GM18873 (cell line): Measurements from ENCODE around the gene NLGN2.

Experiments
- ATAC-seq: cut with Tn5 transposase; IDR thresholded peaks from one replicate; pipeline ENCODE4 v1.9.1; 2021; ENCODE audit warnings: mild to moderate bottlenecking, moderate library complexity, moderate number of reproducible peaks; ENCODE audit not compliant: unreplicated experiment, low FRiP score

NLGN2 gene

DNA sequence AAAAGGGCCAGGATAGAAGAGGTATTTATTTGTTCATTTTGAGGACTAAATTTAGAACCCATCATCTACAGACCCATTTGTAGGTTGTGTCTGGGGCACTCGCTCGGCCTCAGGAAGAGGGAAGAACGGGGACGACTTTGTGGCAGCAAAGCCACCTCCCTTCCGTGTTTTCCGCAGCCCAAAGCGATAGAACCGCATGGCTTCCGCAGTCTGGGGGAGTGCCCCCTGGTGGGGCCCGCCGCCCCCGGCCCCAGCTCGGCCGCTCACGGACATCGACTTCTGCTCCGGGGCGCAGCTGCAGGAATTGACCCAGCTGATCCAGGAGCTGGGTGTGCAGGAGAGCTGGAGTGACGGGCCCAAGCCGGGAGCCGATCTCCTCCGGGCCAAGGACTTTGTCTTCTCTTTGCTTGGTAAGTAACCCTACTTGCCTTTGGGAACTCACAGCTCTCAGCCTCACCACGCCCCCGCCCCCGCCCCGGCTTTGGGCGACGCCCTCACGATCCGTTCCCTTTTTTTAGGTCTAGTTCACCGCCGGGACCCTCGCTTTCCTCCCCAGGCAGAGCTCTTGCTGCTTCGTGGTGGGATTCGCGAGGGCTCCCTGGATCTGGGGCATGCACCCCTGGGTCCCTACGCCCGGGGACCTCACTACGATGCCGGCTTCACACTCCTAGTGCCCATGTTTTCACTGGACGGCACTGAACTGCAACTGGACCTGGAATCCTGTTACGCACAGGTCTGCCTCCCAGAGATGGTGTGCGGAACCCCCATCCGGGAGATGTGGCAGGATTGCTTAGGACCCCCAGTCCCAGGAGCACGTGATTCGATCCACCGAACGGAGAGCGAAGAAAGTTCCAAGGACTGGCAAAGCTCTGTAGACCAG is 28.3 kb downstream of the NLGN2 start:
- no peak for ATAC-seq

DNA sequence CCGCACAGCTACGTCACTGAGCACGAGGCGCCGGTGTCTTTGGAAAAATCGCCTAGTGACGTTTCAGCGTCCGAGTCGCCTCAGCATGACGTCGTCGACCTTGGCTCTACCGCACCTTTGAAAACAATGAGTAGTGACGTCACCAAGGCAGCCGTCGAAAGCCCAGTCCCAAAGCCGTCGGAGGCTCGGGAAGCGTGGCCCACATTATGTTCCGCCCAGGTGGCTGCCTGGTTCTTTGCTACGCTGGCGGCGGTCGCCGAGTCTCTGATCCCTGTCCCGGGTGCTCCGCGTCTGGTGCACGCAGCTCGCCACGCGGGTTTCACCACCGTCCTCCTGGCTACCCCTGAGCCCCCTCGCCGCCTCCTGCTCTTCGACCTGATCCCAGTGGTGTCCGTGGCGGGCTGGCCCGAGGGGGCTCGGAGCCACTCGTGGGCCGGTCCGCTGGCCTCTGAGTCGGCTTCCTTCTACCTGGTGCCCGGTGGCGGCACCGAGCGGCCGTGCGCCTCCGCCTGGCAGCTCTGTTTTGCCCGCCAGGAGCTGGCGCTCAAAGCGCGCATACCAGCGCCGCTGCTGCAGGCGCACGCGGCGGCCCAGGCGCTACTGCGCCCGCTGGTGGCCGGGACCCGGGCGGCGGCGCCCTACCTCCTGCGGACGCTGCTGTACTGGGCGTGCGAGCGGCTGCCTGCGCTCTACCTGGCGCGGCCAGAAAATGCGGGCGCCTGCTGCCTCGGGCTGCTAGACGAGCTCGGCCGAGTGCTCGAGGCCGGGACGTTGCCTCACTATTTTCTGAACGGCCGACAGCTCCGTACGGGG is 29.1 kb downstream of the NLGN2 start:
- ATAC-seq: no peak

DNA sequence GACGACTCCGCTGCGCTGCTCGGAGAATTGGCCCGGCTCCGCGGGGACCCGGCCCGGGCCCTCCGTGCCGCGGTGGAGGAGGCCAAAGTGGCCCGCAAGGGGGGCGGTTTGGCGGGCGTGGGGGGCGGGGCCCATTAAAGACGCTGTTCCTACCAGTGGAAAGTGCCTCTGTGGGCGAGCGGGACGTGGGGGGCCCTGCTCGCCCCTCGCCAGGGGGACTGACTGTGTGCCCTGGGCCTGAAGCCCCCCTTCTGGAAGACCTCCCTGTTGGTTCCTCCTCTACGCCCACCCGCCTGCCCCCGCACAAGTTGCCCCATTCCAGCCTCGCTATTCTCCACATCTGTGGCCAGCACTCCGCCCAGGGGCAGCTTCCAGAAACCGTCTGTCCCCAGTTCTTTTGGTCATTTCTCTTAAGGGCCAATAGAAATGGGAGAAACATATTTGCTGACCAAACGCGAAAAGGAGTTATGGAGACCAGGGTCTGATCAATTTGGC is 29.8 kb downstream of the NLGN2 start:
- ATAC-seq: no peak

DNA sequence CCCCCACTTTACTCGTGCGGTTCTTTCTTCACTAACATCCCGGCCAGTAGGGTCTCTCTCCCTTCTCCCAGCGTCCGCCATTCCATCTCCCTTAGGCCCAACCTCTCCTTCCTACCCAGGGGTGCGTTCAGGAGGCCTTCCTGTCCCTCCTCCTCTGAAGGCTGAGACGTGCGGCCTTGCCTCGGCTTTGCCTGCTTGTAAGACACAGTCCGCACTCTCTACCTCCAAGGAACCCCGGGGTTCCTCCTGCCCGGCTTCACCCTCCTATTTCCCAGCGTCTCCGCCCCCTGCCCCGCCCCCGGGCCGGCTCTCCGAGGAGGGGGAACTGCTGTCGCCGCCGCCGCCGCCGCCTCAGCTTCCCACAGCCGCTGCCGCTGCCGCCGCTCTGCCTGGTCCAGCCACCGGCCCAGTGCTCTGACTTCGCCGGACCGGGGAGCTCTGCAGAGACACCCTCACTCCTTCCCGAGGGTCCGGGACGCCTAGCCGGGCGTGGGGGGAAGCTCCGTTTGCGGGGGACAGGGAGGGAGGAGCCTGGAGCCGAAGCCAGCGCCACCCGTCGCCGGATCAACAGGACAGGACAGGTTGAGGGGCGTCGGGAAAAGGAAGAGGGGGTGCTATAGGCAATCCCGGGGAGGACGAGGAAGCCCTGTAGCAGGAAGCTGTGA is 30.4 kb downstream of the NLGN2 start:
- ATAC-seq: no peak

DNA sequence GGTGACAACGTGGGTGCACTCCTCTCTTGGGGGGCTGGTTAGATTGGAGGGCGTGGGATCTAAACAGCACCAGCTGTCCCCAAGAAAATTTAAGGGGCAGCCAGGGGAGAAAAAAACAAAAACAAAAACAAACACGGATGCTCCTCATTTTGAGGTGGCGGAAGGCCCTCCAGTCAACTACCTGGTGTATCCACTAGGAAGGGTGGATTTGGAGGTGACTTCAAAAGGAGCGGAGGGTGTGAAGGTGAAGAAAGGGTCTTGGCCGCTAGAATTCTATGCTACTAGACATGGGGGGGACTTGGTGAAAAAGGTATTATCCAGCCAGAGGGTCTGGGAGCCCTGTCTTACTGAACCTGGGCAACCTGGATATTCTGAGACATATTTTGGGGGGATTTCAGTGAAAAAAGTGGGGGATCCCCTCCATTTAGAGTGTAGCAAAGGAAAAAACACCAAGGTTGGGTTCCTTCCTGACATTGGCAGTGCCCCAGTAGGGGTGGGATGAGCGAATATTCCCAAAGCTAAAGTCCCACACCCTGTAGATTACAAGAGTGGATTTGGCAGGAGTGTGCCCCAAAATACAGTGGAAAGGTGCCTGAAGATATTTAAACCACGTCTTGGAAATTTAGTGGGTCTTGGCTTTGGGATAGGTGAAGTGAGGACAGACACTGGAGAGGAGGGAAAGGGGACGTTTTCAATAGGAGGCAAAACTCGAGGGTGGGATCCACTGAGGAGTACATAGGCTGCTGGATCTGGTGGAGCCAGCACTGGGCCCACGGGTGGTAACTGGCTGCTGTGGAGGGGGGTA is 31.2 kb downstream of the NLGN2 start:
- no peak for ATAC-seq

DNA sequence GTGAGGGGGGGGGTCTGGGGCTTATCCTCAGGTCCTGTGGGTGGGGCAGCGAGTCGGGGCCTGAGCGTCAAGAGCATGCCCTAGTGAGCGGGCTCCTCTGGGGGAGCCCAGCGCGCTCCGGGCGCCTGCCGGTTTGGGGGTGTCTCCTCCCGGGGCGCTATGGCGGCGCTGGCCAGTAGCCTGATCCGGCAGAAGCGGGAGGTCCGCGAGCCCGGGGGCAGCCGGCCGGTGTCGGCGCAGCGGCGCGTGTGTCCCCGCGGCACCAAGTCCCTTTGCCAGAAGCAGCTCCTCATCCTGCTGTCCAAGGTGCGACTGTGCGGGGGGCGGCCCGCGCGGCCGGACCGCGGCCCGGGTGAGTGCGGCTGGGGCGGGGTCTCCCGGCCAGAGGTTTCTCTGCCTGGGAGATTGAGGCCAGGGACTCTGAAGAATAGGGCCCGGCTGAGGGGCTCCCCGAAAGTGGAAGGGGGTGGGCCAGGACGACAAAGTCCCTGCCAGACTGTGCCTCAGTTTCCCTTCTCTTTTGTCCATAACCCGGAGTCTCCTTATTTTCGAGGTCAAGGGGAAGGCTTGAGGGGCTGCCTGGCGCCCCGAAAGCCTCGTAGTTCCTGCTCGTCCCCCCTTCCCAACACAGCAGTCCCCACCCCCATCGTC is 31.9 kb downstream of the NLGN2 start, which contains the start of gene FGF11:
Gene FGF11 (plus strand): TSS at position 51 of the 651 bp plus-strand sequence. CDS start 109 bp downstream, at position 160.
- no peak for ATAC-seq

DNA sequence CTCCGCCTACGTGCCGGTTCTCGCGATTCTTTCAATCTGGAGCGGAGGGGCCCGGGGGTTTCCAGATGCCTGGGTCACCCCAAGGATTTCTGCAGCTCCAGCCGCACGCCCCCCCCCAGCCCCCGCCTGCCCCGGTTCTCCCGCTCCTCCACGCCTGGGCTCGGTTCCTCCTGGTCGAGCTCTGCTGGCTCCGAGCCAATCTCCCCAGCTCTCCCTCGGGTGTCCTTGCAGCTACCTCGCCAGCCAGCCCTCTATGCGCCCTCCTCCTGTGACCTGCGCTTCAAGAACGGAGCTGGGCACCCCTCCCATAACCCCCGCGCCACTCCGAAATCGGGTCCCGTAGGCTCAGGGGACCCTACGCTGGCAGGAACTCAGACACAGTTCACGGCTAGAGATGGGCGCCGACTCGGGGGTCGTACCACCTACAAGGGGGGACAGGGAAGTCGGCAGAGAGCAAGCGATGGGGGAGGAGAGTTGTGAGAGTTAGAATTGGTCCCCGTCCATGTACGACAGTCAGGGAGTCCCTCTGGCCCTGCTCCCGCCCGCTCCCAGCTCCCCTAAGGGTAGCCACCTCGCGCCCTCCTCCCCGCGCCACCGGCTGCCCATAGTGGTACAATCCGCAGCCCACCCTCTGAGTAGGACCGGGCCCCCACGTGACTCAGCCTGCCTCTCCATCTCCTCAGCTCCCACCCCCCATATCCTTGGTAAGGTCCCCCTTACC is 32.6 kb downstream of the NLGN2 start:
- no peak for ATAC-seq

DNA sequence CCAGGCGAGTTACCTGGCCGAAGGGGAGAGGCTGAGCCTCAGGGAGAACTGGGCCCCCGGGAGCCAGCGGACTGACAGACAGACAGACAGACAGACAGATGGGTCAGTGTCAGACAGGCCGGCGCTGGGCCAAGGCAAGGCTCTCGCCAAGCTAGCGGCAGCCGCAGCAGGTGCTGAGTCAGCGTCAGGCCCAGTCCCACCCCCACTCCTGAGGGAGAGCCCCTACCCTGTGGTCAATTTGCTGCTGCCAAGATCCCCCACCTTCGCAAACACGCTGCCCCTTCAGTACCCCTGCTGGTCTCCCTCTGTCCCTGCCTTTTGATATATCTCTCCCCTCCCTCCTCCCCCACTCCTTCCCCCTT is 33.2 kb downstream of the NLGN2 start:
- ATAC-seq: no peak

DNA sequence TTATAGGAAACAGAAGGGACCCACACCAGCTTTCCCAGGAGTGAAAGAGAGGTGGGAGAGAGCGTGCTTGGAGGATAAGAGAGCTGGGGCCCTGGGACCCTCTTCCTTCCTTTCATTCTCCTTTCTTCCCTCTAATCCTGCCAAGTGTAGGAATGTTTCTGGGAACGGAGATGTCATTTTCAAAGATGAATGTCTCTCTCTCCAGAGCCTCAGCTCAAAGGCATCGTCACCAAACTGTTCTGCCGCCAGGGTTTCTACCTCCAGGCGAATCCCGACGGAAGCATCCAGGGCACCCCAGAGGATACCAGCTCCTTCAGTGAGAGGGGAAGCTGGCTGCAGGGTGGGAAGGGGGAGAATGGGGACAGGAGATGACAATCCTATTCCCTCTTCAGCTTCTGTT is 33.6 kb downstream of the NLGN2 start:
- no peak for ATAC-seq

DNA sequence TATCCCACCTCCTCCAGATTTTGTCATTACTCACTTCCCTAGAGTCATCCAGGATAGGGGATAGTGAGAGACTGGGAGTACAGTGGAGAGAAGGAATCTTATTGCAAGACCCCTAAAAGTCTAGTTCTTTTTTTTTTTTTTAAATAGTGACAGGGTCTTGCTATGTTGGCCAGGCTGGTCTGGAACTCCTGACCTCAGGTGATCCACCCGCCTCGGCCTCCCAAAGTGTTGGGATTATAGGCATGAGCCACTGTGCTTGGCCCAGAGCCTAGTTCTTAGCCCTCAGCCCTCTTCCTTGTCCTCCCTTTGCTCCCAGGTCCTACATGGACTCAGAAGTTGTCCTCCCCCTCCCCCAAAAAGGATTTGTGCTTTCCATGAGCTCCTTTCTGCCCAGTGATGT is 34.5 kb downstream of the NLGN2 start:
- no peak for ATAC-seq

DNA sequence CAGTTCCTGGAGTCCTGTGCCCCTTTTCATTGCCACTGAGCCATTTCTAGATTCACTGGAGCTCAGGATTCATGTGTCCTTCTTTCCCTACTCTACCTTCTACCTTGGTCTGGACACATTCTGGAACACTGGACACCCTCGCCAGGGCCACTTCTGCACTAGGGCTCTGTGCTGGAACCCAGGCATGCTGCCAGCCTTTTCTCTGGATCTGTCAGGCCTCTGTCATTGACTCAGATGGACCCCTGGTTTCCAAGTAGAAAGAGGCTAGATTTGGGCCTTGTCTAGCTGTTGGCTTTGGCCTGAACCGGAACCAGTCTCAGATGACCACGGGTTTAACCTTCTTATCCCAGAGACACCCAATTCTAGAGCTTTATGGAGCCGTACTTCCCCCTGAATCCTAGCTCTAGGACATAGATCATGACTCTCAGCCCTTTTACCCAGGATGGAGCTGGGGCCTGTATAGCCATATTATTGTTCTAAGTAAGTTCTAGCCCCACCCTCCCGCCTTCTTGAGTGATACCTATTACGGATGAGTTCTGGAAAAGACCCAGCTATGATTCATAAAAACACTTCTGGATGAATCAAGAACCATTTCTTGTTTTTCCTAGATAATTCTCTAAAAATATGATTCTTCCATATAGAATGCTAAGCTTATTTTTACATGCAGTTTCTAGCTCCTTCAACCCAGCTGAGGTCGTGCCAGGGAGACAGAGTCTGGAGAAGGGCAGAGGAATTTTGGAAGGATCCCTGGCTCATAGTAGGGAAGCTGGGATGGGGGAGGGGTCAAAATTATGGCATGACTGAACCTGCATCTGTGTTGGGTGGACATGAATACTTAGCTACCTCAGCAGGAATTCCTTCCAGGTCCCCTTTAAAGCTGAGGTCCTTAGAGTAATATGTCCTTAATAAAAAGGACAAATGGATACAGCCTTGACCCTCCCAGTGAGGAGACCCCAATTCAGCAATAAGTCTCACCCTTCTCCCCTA is 36.1 kb downstream of the NLGN2 start:
- ATAC-seq: no peak

DNA sequence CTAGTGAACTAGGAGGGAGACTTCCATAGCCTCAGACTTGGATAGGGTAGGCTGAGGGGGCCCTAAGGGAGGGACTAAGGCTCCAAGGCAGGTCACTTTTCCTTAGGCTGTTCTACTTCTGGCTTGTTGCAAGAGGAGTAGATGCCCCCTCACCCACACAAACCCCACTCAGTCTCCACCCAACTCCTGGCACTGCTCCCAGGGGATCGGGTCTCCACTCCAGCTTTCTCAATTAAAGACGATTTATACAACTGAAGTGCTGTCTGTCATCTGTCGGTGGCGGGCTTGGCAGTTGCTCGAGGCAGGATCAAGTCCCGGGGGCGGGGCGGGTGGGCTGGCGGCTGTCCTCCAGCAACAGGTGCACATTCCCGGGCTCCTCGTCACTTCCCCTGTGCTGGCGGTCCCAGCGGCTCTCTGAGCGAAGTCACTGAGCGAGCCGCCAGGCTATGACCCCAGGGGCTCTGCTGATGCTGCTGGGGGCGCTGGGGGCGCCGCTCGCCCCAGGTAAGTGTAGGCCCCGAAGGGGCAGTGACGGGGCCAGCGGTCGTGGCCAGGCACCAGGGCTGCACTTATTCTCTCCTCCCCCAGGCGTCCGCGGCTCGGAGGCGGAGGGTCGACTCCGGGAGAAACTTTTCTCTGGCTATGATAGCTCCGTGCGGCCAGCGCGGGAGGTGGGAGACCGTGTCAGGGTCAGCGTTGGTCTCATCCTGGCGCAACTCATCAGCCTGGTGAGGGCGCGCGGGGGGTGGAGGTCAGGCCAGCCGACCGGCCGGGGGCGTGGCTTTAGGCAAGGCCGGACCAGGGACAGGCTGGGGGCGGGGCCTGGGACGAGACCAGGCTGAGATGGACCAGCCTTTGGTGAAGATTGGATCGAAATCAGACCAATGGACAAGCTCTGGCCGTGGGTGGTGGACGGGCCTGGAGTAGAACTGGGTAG is 37.3 kb downstream of the NLGN2 start, which contains the start of gene CHRNB1:
Gene CHRNB1 (plus strand): TSS at position 380 of the 937 bp plus-strand sequence. CDS start 67 bp downstream, at position 447.
- ATAC-seq: no peak

DNA sequence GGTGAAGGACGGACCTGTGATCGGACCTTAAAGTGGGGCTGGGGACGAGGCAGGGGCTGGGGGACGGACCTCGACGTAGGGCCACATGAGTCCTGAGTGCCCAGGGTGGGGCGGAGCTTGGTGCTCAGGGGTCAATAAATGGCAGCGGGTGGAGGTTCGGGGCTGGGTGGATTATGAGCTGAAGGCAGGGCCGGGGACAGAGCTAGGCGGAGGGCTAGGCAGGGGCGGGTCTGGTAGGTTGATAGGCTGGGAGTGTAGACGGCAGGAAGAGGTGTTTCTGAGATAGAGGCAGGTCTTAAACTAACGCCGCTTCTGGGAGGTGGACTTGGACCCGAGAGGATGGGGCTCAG is 37.9 kb downstream of the NLGN2 start:
- no peak for ATAC-seq

DNA sequence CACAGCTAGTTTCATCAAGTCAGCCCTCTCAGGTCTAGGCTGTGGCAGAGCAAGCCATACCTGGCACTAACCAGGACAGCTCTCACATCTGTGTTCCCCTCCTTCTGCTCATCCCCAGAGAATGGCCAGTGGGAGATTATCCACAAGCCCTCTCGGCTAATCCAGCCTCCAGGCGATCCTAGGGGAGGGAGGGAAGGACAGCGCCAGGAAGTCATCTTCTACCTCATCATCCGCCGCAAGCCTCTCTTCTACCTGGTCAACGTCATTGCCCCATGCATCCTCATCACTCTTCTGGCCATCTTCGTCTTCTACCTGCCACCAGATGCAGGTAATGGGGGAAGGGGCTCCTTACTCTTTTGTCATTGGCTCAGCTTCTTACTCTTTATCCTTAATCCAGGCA is 40.8 kb downstream of the NLGN2 start:
- ATAC-seq: no peak

DNA sequence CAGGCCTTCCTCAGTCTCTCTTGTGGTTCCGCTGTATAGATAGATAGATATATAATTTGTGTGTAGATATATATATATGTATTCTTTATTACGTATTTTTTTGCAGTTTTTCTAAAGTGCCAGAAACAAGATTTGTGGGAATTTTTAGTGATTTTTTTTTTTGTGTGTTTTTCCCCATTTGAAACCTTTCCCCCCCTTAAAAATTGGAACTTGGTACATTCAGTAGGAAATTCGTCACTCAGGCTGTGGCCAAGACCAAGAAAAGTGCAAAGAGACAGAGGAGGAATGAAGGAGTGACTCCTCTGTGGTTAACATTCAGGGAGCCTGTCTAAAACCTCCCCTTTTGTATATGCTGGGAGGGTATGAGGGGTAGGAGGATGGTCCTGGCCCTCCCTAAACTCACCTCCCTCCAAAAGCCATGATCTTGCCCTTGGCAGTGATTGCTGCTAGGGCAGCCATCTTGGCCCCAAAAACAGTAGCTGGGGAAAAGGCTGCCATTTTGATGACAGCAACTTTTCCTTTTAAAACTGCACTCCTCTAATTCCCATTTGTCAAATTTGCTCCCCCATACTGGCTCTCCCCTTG is 52.4 kb downstream of the NLGN2 start:
- ATAC-seq: no peak
